GM13977 (cell line): ENCODE measurements around the gene MRPL24.

Experiments
- DNase-seq: peaks from one replicate; pipeline ENCODE4 v3.0.0; 2012; ENCODE audit warnings: low spot score
- CTCF ChIP-seq: IDR thresholded peaks from 2 replicates; pipeline ENCODE4 v1.5.1; 2012; ENCODE audit warnings: mild to moderate bottlenecking, control low read depth; ENCODE audit not compliant: insufficient read depth; ENCODE audit errors: extremely low read depth, missing control alignments
- in situ Hi-C: fragments of 300-500 bp; cut with MboI; formaldehyde crosslinking; loops from one replicate; pipeline ENCODE4 v1.12.0; 2022; ENCODE audit warnings: low sequenced_read_pairs, low pct_unique_long_range_greater_than_20kb, mixed read lengths, inconsistent platforms; ENCODE audit not compliant: unreplicated experiment

The MRPL24 gene

GRCh38 chr1:156711011-156711817, 29.7 kb downstream of the MRPL24 start:
- in situ Hi-C loops, result loop anchor here (25.0 kb wide), 1 partner anchor 151 kb away; the partner anchor contains the start of genes INSRR and NTRK1
- no peak for TF ChIP-seq CTCF
- no peak for DNase-seq

- no peak for TF ChIP-seq CTCF
- in situ Hi-C loops, result loop anchor here (25.0 kb wide), 1 partner anchor 152 kb away; the partner anchor contains the start of genes INSRR and NTRK1
- no peak for DNase-seq
Observed at GRCh38 chr1:156709757-156710489, 31.0 kb downstream of the MRPL24 start.

- no peak for DNase-seq
- no peak for TF ChIP-seq CTCF
- in situ Hi-C loops, result loop anchor here (25.0 kb wide), 1 partner anchor 153 kb away; the partner anchor contains the start of genes INSRR and NTRK1
Observed at GRCh38 chr1:156709031-156709430, 31.9 kb downstream of the MRPL24 start.

GRCh38 chr1:156708218-156708661, 32.6 kb downstream of the MRPL24 start:
- in situ Hi-C loops, result loop anchor here (25.0 kb wide), 1 partner anchor 154 kb away; the partner anchor contains the start of genes INSRR and NTRK1
- no peak for TF ChIP-seq CTCF
- no peak for DNase-seq

GRCh38 chr1:156707417-156708217, 33.3 kb downstream of the MRPL24 start:
- TF ChIP-seq CTCF, result no peak
- DNase-seq, result no peak
- in situ Hi-C loops, result loop anchor here (25.0 kb wide), 1 partner anchor 155 kb away; the partner anchor contains the start of genes INSRR and NTRK1
